T-cell (primary cell): ENCODE data around the gene COG8. TPM values are rescaled to one million over a fixed set of nuclear protein-coding genes. Genes with fewer than 3 reads are reported as not detected.

Experiments used
- ATAC-seq, 4 experiments: fragments of 200-7000 bp in 3 of 4; fragments of 150-1000 bp in 1 of 4; cut with Tn5 transposase; replicated peaks in 1 of 4; 1 replicate in 3 of 4; 2 replicates in 1 of 4; pipeline ENCODE4 v1.10.0; 2021; ENCODE audit warnings: moderate library complexity in 3 of 4, mild to moderate bottlenecking in 2 of 4, moderate number of reproducible peaks in 1 of 4
- CTCF ChIA-PET, 2 donors: fragments of 300-600 bp; sonication (Branson Sonifier 250); formaldehyde crosslinking; loops; one replicate each; lab custom pipeline; 2022; ENCODE audit warnings: antibody characterized with exemption in 2 of 2; lab: Charles Lee
- POLR2A ChIA-PET, 2 donors: fragments of 300-600 bp; sonication (Branson Sonifier 250); formaldehyde crosslinking; loops; one replicate each; lab custom pipeline; 2022; ENCODE audit warnings: antibody characterized with exemption in 2 of 2; lab: Charles Lee
- DNase-seq, 35 experiments: peaks; one replicate each; pipeline versions ENCODE4 v3.0.0 to v3.0.0-alpha.2; 2013 to 2023
- H3K27ac ChIP-seq: one replicate; pipeline ENCODE4 v1.5.1; 2013; ENCODE audit warnings: low read length
- H3K27me3 ChIP-seq, 2 experiments: replicated peaks in 1 of 2; 1 replicate in 1 of 2; 2 replicates in 1 of 2; pipeline versions ENCODE4 v1.6.1 to v1.7.0; 2013; ENCODE audit warnings: low read length in 1 of 2, mixed read lengths in 1 of 2; ENCODE audit not compliant: control insufficient read depth in 2 of 2, insufficient read depth in 2 of 2; ENCODE audit errors: extremely low read depth in 1 of 2
- H3K36me3 ChIP-seq, 2 donors: 1 replicate in 1 of 2; 2 replicates in 1 of 2; pipeline versions ENCODE4 v1.6.1 to v1.7.0; 2013; ENCODE audit warnings: low read length in 1 of 2; ENCODE audit not compliant: control insufficient read depth in 2 of 2, insufficient read depth in 1 of 2; ENCODE audit errors: extremely low read depth in 1 of 2
- H3K4me1 ChIP-seq, 2 experiments: 1 replicate in 1 of 2; 2 replicates in 1 of 2; pipeline versions ENCODE4 v1.6.1 to v1.7.0; 2013; ENCODE audit warnings: low read length in 2 of 2, mixed read lengths in 1 of 2; ENCODE audit not compliant: insufficient read depth in 2 of 2, control insufficient read depth in 1 of 2; ENCODE audit errors: extremely low read depth in 1 of 2
- H3K4me3 ChIP-seq, 2 donors: 1 replicate in 1 of 2; 2 replicates in 1 of 2; pipeline versions ENCODE4 v1.5.1 to v1.7.0; 2013; ENCODE audit warnings: mild to moderate bottlenecking in 2 of 2, low read length in 1 of 2, moderate library complexity in 1 of 2; ENCODE audit not compliant: control insufficient read depth in 1 of 2; ENCODE audit errors: extremely low read depth in 1 of 2
- H3K9me3 ChIP-seq: 2 replicates; pipeline ENCODE4 v1.7.0; 2013
- H3K27ac Mint-ChIP-seq, 2 donors: one replicate each; pipeline ENCODE4 v1.8.0; 2020 to 2021; ENCODE audit warnings: mild to moderate bottlenecking in 2 of 2, mixed read lengths in 2 of 2
- H3K27me3 Mint-ChIP-seq, 2 donors: one replicate each; pipeline ENCODE4 v1.8.0; 2021 to 2022; ENCODE audit warnings: mixed read lengths in 2 of 2
- H3K36me3 Mint-ChIP-seq: one replicate; pipeline ENCODE4 v1.8.0; 2021; ENCODE audit warnings: mixed read lengths
- H3K4me1 Mint-ChIP-seq, 3 donors: one replicate each; pipeline ENCODE4 v1.8.0; 2020 to 2022; ENCODE audit warnings: mixed read lengths in 3 of 3, mild to moderate bottlenecking in 1 of 3
- H3K4me3 Mint-ChIP-seq, 3 donors: one replicate each; pipeline ENCODE4 v1.8.0; 2020 to 2022; ENCODE audit warnings: mild to moderate bottlenecking in 3 of 3, mixed read lengths in 3 of 3, moderate library complexity in 3 of 3
- H3K9me3 Mint-ChIP-seq, 3 donors: one replicate each; pipeline ENCODE4 v1.8.0; 2020 to 2022; ENCODE audit warnings: mixed read lengths in 3 of 3
- whole genome bisulfite sequencing: methylation state at CpG from one replicate; pipeline ENCODE4 v1.1.5; 2013; ENCODE audit warnings: missing lambda C conversion rate; ENCODE audit not compliant: insufficient coverage; 5-methylcytosine and 5-hydroxymethylcytosine counted together
- total RNA-seq, 35 experiments: library from RNA in 6 of 35; stranded (reverse) in 6 of 35; fragments of 120-200 nt in 1 of 35; gene quantifications; one replicate each; pipeline versions ENCODE4 v1.2.1 to v1.2.4 and lab custom pipeline; 2013 to 2026

The COG8 gene
- total RNA-seq, 5 donors from 2014 or later (not counting 1 experiment from before 2014, with no cell fraction given) = 31.2 to 70.4 (median 59.8) TPM

DNA sequence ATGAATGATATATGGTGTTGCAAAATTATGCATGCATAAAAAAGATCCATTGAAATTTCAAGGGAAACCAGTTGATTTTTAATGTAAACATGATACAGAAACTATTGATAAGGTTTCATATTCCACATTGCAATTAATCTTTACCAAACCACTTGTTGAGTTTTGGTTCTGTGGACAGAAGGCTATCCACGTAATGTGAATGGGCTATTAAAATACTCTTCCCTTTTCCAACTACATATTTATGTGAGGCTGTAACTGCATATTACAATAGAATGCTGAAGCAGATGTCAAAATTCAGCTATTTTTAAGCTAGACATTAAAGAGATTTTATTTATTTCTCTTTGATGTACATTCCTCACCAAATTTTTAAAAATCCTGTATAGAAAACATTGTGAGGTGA lies 62.0 kb downstream of the COG8 start:
- POLR2A ChIA-PET = no interaction called here
- H3K27ac ChIP-seq = no peak overlapping the region
- Mint-ChIP-seq H3K27ac (no peak overlapping the region), H3K36me3 (peaks cover 7% of the 10 kb centered on the region), H3K27me3 (no peaks in the 10 kb centered on the region), H3K9me3 (no peaks in the 10 kb centered on the region), H3K4me1 (peaks cover 0 to 2% (median 0%) of the 10 kb centered on the region in 3 donors), H3K4me3 (no peak overlapping the region)
- no peak overlapping the region for H3K4me3 ChIP-seq
- no peak for ATAC-seq
- no CpG with 5 or more reads among the region's 1 CpG for WGBS
- H3K36me3 ChIP-seq = peaks cover 0 to 2% of the 10 kb centered on the region in 2 donors
- H3K4me1 ChIP-seq = no peaks in the 10 kb centered on the region
- CTCF ChIA-PET = interaction anchor here in 1 of 2 donors (0.6 to 1.5 kb wide), 2 partner anchors 11 to 126 kb away, joined by 3 to 5 read pairs; no protein-coding TSS in a partner anchor
- H3K27me3 ChIP-seq = no peaks in the 10 kb centered on the region
- no peaks in the 10 kb centered on the region for H3K9me3 ChIP-seq
- DNase-seq = no peak

Other genes with a start within 250 kb of the COG8 start
- gene HAS3, start 233.9 kb downstream of the COG8 start, total RNA-seq = 1 to 10 TPM; 2.0 to 4.7 (median 3.4) TPM
- gene CHTF8, start 207.0 kb downstream of the COG8 start, total RNA-seq = 100 to 1,000 TPM in 3 of 5 donors, 10 to 100 TPM in 2; 64.8 to 138 (median 124) TPM
- 10 to 100 TPM; 30.3 to 42.5 (median 37.8) TPM for gene UTP4, start 206.9 kb downstream of the COG8 start, total RNA-seq
- 10 to 100 TPM; 13.2 to 23.1 (median 17.3) TPM for gene SNTB2, start 152.4 kb downstream of the COG8 start, total RNA-seq
- gene VPS4A, start 28.2 kb downstream of the COG8 start, total RNA-seq = 10 to 100 TPM; 40.5 to 61.9 (median 55.9) TPM
- gene PDF, start 9.0 kb downstream of the COG8 start, total RNA-seq = 10 to 100 TPM in 3 of 5 donors, 1 to 10 TPM in 2; 5.3 to 20.5 (median 16.1) TPM
- 10 to 100 TPM; 23.7 to 32.9 (median 29.6) TPM for gene NIP7, start 208 bp upstream of the COG8 start, total RNA-seq
- 1 to 10 TPM; 2.6 to 4.6 (median 3.0) TPM for gene TMED6, start 12.2 kb upstream of the COG8 start, total RNA-seq
- 10 to 100 TPM; 36.6 to 51.0 (median 47.3) TPM for gene TERF2, start 46.4 kb upstream of the COG8 start, total RNA-seq
- 10 to 100 TPM; 42.9 to 62.0 (median 54.4) TPM for gene CYB5B, start 85.1 kb upstream of the COG8 start, total RNA-seq
- gene NFAT5, start 226.4 kb upstream of the COG8 start, total RNA-seq = 10 to 100 TPM; 24.3 to 33.7 (median 27.8) TPM